Heart left ventricle (tissue), 16 donors: ENCODE data around the gene MAGI1. TPM values are rescaled to one million over a fixed set of nuclear protein-coding genes. Genes with fewer than 3 reads are reported as not detected.

ENCODE experiments used
- ATAC-seq, 4 donors: fragments of 200-7000 bp; cut with Tn5 transposase; one replicate each; pipeline ENCODE4 v1.9.1; 2020 to 2022; ENCODE audit warnings: moderate library complexity in 4 of 4, mild to moderate bottlenecking in 3 of 4, moderate number of reproducible peaks in 1 of 4
- DNase-seq, 5 donors: peaks; one replicate each; pipeline ENCODE4 v3.0.0-alpha.2; 2020
- H3K27ac ChIP-seq, 12 donors: fragments of 200-600 bp; sonication (generic) in 4 of 12; one replicate each; pipeline versions ENCODE4 v1.5.0 to v1.8.0; 2016 to 2022; ENCODE audit warnings: mild to moderate bottlenecking in 2 of 12
- H3K27me3 ChIP-seq, 9 donors: fragments of 200-600 bp; sonication (generic) in 2 of 9; one replicate each; pipeline versions ENCODE4 v1.5.1 to v1.8.0; 2016 to 2022; ENCODE audit warnings: mild to moderate bottlenecking in 3 of 9
- H3K36me3 ChIP-seq, 9 donors: fragments of 200-600 bp; sonication (generic) in 2 of 9; one replicate each; pipeline versions ENCODE4 v1.5.0 to v1.8.0; 2018 to 2022; ENCODE audit warnings: mild to moderate bottlenecking in 2 of 9
- H3K4me1 ChIP-seq, 12 donors: fragments of 200-600 bp; sonication (generic) in 4 of 12; one replicate each; pipeline versions ENCODE4 v1.5.0 to v1.8.0; 2016 to 2022; ENCODE audit warnings: mild to moderate bottlenecking in 3 of 12
- H3K4me3 ChIP-seq, 12 donors: fragments of 200-600 bp; sonication (generic) in 4 of 12; one replicate each; pipeline versions ENCODE4 v1.5.0 to v1.8.0; 2017 to 2022; ENCODE audit warnings: mild to moderate bottlenecking in 9 of 12, moderate library complexity in 4 of 12
- H3K9me3 ChIP-seq, 12 donors: fragments of 200-600 bp; sonication (generic) in 4 of 12; one replicate each; pipeline versions ENCODE4 v1.5.0 to v1.8.0; 2016 to 2022; ENCODE audit warnings: mild to moderate bottlenecking in 1 of 12
- POLR2A ChIP-seq, 2 donors: fragments of 450-650 bp; IDR thresholded peaks; one replicate each; pipeline ENCODE4 v1.6.1; 2017; ENCODE audit warnings: antibody characterized with exemption in 2 of 2, mild to moderate bottlenecking in 2 of 2, moderate library complexity in 2 of 2
- WGBS, 4 donors: extraction: QIAGEN DNeasy Blood & Tissue Kit in 2 of 4; methylation state at CpG; one replicate each; pipeline versions ENCODE4 v1.1.5 to v1.1.7; 2013 to 2018; 5-methylcytosine and 5-hydroxymethylcytosine counted together
- intact Hi-C, 10 donors: fragments of 100-400 bp; cut with DNase I; formaldehyde crosslinking; loops; one replicate each; pipeline versions ENCODE4 v1.11.1 to v1.14.2; 2022
- polyA plus RNA-seq, 2 donors: library from polyadenylated mRNA; stranded (reverse); fragments of 200-250 nt; gene quantifications; one replicate each; pipeline ENCODE4 v1.2.3, GENCODE V29; 2013
- total RNA-seq, 9 donors: library from RNA; depleted of rRNA in 2 of 9; stranded (reverse); fragments of >200 nt in 2 of 9; fragmentation: NEBNext Ultra II Directional in 3 of 9; extraction: Animal tissue kit (Norgen Biotek cat#: 25700) in 3 of 9; gene quantifications; one replicate each; pipeline versions ENCODE4 v1.1.0 to v1.2.4, GENCODE V29; 2016 to 2023
- TF ChIP-seq, protein P1 (sequence below), 12 donors: fragments of 200-600 bp; sonication (generic) in 4 of 12; IDR thresholded peaks; one replicate each; pipeline versions ENCODE4 v1.5.0 to v1.8.0; 2018 to 2022; ENCODE audit warnings: antibody characterized with exemption in 12 of 12, mild to moderate bottlenecking in 5 of 12
- donor health status: ischemic (EF 13 %, LVEDD 7.1; RV severe dilation, severe dysfunction).
- donor health status: healthy with polysubstance abuse.
- donor health status: DM: no; HTN: yes; CAD: no.
- donor health status: DM: no; HTN: no; CAD: no.
- donor health status: ischemic (EF 25% LVEDD 6.9; RV normal size, moderate dysfunction).
- donor health status: ischemic (EF 25% LVEDD 5.7; RV mildly dilated, moderate dysfunction).
- donor health status: healthy.
- donor health status: DM: yes; HTN: yes; CAD: no.
- donor health status: ischemic (EF 35%, LVEDD 5.7; RV mildly dilated, moderate dysfunction).
- donor health status: nonischemic (EF 11% LVEDD 7.7; RV severe dilation, severe dysfunction).
- donor health status: DM: yes; HTN: yes; CAD: no.
- donor health status: PGD.
- donor health status: ischemic (EF 29% LVEDD 5.4; RV normal size, mild dysfunction).
- donor health status: nonischemic (EF 23%, LVEDD 6.1; RV moderate dilation, normal function).

Gene MAGI1
- total and polyA plus RNA-seq, 11 donors: 18.5 to 52.1 (median 31.4) TPM

DNA sequence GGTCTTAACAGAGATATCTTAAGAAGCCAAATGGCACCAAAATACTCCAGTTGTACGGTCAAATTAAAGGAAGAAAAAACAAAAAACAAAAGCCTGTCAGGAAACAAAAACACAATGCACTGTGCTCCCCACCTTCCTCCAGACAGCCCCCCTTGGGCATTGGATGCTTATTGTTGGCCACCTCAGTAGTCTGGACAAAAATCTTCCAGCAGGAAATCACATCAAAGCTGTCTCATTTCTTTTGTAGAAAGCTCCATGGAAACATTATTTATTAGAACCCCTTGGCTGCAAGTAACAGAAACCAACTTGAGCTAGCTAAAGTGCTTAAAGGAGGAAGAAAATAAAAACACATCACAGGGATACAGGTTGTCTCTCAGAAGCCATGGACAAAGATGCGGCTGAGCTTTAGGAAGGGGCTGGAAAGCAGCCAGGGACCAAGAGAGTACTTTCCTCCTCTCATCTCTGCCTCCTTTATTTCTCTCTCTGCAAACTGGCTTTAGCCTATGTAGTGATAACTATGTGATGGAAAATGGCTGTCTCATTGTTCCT, 699.5 kb downstream of the MAGI1 start:
- H3K4me1 ChIP-seq: peaks cover 0 to 21% (median 6%) of the 10 kb centered on the region in 12 donors
- no peak overlapping the region for H3K4me3 ChIP-seq
- H3K27ac ChIP-seq: no peak overlapping the region
- no peak for TF ChIP-seq POLR2A (IDR thresholded peaks at IDR 0.05)
- TF ChIP-seq, protein P1, sequence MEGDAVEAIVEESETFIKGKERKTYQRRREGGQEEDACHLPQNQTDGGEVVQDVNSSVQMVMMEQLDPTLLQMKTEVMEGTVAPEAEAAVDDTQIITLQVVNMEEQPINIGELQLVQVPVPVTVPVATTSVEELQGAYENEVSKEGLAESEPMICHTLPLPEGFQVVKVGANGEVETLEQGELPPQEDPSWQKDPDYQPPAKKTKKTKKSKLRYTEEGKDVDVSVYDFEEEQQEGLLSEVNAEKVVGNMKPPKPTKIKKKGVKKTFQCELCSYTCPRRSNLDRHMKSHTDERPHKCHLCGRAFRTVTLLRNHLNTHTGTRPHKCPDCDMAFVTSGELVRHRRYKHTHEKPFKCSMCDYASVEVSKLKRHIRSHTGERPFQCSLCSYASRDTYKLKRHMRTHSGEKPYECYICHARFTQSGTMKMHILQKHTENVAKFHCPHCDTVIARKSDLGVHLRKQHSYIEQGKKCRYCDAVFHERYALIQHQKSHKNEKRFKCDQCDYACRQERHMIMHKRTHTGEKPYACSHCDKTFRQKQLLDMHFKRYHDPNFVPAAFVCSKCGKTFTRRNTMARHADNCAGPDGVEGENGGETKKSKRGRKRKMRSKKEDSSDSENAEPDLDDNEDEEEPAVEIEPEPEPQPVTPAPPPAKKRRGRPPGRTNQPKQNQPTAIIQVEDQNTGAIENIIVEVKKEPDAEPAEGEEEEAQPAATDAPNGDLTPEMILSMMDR (IDR thresholded peaks at IDR 0.05): no peak
- ATAC-seq (peak in 1 of 4 donors; percentile 58), DNase-seq (peak in 2 of 5 donors; percentile 19 to 26)
- no peaks in the 10 kb centered on the region for H3K36me3 ChIP-seq
- WGBS, 4 donors: 57 to 70% (median 67%) methylated on average over 2 of the region's 2 CpGs
- H3K9me3 ChIP-seq: no peaks in the 10 kb centered on the region
- H3K27me3 ChIP-seq: no peaks in the 10 kb centered on the region
- intact Hi-C loops: loop anchor here in 3 of 10 donors (5.0 to 10.0 kb wide), 4 partner anchors 73 to 804 kb away; no protein-coding TSS in a partner anchor

DNA sequence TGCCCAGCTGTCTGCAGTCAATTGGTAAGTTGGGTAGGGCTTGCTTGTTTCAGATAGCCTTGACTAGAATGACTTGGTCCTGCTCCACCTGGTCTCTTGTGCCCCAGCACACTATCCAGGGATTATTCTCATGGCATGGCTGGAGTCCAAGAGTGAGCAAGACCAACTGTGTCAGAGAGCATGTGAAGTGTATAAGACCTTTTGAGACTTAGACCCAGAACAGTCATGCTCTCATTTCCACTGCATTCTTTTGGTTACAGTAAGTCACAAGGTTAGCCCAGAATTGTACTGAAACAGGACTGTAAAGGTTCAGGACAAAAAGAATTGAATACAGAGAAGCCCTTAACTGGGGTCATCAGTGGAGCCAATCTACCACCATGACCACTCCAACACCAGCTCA, 700.1 kb downstream of the MAGI1 start:
- intact Hi-C loops: loop anchor here in 3 of 10 donors (5.0 to 10.0 kb wide), 4 partner anchors 74 to 804 kb away; no protein-coding TSS in a partner anchor
- Histone ChIP-seq H3K27me3 (no peaks in the 10 kb centered on the region), H3K27ac (no peak overlapping the region), H3K9me3 (no peaks in the 10 kb centered on the region), H3K36me3 (no peaks in the 10 kb centered on the region), H3K4me3 (no peak overlapping the region), H3K4me1 (peaks cover 0 to 28% (median 12%) of the 10 kb centered on the region in 12 donors)
- no peak for TF ChIP-seq POLR2A (IDR thresholded peaks at IDR 0.05)
- TF ChIP-seq, protein P1 (IDR thresholded peaks at IDR 0.05): no peak
- DNase-seq (no peak), ATAC-seq (peak in 1 of 4 donors; percentile 31)

DNA sequence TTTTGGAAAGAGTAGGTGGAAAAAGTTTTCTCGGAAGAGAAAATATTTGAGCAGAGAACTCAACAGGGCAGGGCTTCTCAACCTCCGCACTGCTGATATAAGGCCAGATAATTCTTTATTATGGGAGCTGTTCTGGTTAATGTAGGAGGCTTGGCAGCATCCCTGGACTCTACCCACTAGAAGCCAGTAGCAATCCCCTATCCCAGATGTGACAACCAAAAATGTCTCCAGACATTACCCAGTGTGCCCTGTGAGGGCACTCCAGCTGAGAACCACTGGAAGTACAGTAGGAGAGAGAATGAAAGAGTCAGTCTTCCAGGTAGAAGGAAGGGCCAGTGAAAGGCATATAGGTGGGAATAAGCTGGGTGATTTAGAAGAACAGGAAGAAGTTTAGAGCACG, 703.1 kb downstream of the MAGI1 start:
- intact Hi-C loops: loop anchor here in 4 of 10 donors (2.0 to 10.0 kb wide), 5 partner anchors 75 to 801 kb away; no protein-coding TSS in a partner anchor
- WGBS, 4 donors: 90 to 93% (median 92%) methylated on average over 3 of the region's 3 CpGs

GRCh38 chr3:65334045-65334665, 704.6 kb downstream of the MAGI1 start:
- Histone ChIP-seq H3K27me3 (no peaks in the 10 kb centered on the region), H3K36me3 (no peaks in the 10 kb centered on the region), H3K4me1 (peaks cover 0 to 30% (median 13%) of the 10 kb centered on the region in 12 donors), H3K27ac (peak overlapping the region in 2 of 12 donors; percentile 3 to 13), H3K9me3 (no peaks in the 10 kb centered on the region), H3K4me3 (no peak overlapping the region)
- ATAC-seq: peak; percentile 39 to 75 (median 53)
- DNase-seq: peak in 3 of 5 donors; percentile 32 to 58 (median 46)
- intact Hi-C loops: loop anchor here in 3 of 10 donors (2.0 to 10.0 kb wide), 4 partner anchors 77 to 799 kb away; no protein-coding TSS in a partner anchor
- no peak for TF ChIP-seq POLR2A (IDR thresholded peaks at IDR 0.05)
- TF ChIP-seq, protein P1 (IDR thresholded peaks at IDR 0.05): peak in 10 of 12 donors; percentile 3 to 56 (median 30)
- WGBS, 4 donors: 0 to 16% (median 7%) methylated on average over 1 of the region's 1 CpG

More for the DNA sequence above, 703.1 kb downstream of the MAGI1 start:
- H3K4me1 ChIP-seq: peaks cover 0 to 31% (median 12%) of the 10 kb centered on the region in 12 donors
- ATAC-seq (no peak), DNase-seq (no peak)
- no peak overlapping the region for H3K4me3 ChIP-seq
- TF ChIP-seq, protein P1 (IDR thresholded peaks at IDR 0.05): no peak
- TF ChIP-seq POLR2A (IDR thresholded peaks at IDR 0.05): no peak
- H3K9me3 ChIP-seq: no peaks in the 10 kb centered on the region
- H3K36me3 ChIP-seq: no peaks in the 10 kb centered on the region
- no peaks in the 10 kb centered on the region for H3K27me3 ChIP-seq
- no peak overlapping the region for H3K27ac ChIP-seq
